HEK293 (cell line): ENCODE results near the gene TRIM44.

ENCODE experiments used
- GLIS2 ChIP-seq: fragments of 450-650 bp; formaldehyde crosslinking; IDR thresholded peaks from 2 replicates; pipeline ENCODE4 v1.5.1; 2016; ENCODE audit warnings: missing biosample characterization, missing genetic modification characterization
- ZBTB21 ChIP-seq: fragments of 450-650 bp; formaldehyde crosslinking; IDR thresholded peaks from 2 replicates; pipeline ENCODE4 v1.5.1; 2017; ENCODE audit warnings: missing biosample characterization, missing genetic modification characterization
- ZNF514 ChIP-seq: fragments of 450-650 bp; formaldehyde crosslinking; IDR thresholded peaks from 2 replicates; pipeline ENCODE4 v1.5.1; 2016; ENCODE audit warnings: missing biosample characterization, missing genetic modification characterization
- ZNF549 ChIP-seq: fragments of 450-650 bp; IDR thresholded peaks from 2 replicates; pipeline ENCODE4 v1.5.1; 2018; ENCODE audit warnings: missing biosample characterization, missing genetic modification characterization, mild to moderate bottlenecking, inconsistent platforms, moderate library complexity
- ZNF555 ChIP-seq: fragments of 450-650 bp; formaldehyde crosslinking; conservative IDR thresholded peaks from 2 replicates; pipeline ENCODE4 v1.5.1; 2017; ENCODE audit warnings: missing biosample characterization, mild to moderate bottlenecking, missing genetic modification characterization, inconsistent platforms
- ZNF670 ChIP-seq: fragments of 450-650 bp; formaldehyde crosslinking; IDR thresholded peaks from 2 replicates; pipeline ENCODE4 v1.5.1; 2016; ENCODE audit warnings: missing biosample characterization, missing genetic modification characterization, low read depth
- ZNF707 ChIP-seq: fragments of 450-650 bp; formaldehyde crosslinking; IDR thresholded peaks from 2 replicates; pipeline ENCODE4 v1.5.1; 2016; ENCODE audit warnings: missing biosample characterization, missing genetic modification characterization
- ZNF791 ChIP-seq: fragments of 450-650 bp; formaldehyde crosslinking; IDR thresholded peaks from 2 replicates; pipeline ENCODE4 v1.5.1; 2016; ENCODE audit warnings: missing biosample characterization, missing genetic modification characterization
- TF ChIP-seq, protein P1 (sequence below): fragments of 450-650 bp; formaldehyde crosslinking; IDR thresholded peaks from 2 replicates; pipeline ENCODE4 v1.5.1; 2016; ENCODE audit warnings: missing biosample characterization, missing genetic modification characterization
- TF ChIP-seq, protein P2 (sequence below): fragments of 450-650 bp; formaldehyde crosslinking; IDR thresholded peaks from 2 replicates; pipeline ENCODE4 v1.5.1; 2016; ENCODE audit warnings: missing biosample characterization, missing genetic modification characterization

DNA sequence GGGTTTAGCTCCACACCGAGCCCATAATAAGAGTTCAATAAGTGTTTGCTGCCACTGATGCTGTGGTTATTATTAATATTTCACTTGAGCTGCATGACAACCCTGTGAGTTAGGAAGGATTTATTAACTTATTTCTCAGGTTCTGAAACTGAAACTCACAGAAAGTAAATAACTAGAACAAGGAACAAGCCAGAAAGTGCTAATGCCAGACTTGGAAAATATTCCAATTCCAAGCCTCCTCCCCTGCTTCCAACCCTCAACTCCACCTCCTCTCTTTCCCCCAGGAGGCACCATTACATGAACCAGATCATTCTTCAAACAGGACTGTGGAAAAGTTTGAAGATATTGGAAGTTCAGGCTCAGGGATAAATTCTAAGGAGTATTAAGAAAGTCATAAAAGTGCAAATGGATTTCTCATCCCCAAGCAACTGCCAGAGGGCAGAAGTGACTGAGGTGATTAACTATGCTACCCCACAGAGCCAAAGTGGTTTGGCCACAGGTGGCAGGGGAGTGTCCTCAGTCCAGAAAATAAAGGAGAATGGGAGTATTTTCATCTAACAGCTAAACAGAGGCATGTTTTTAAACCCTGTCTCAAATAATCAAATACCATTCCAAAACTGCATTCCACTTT, 47.5 kb upstream of the TRIM44 start:
- TF ChIP-seq, protein P1, sequence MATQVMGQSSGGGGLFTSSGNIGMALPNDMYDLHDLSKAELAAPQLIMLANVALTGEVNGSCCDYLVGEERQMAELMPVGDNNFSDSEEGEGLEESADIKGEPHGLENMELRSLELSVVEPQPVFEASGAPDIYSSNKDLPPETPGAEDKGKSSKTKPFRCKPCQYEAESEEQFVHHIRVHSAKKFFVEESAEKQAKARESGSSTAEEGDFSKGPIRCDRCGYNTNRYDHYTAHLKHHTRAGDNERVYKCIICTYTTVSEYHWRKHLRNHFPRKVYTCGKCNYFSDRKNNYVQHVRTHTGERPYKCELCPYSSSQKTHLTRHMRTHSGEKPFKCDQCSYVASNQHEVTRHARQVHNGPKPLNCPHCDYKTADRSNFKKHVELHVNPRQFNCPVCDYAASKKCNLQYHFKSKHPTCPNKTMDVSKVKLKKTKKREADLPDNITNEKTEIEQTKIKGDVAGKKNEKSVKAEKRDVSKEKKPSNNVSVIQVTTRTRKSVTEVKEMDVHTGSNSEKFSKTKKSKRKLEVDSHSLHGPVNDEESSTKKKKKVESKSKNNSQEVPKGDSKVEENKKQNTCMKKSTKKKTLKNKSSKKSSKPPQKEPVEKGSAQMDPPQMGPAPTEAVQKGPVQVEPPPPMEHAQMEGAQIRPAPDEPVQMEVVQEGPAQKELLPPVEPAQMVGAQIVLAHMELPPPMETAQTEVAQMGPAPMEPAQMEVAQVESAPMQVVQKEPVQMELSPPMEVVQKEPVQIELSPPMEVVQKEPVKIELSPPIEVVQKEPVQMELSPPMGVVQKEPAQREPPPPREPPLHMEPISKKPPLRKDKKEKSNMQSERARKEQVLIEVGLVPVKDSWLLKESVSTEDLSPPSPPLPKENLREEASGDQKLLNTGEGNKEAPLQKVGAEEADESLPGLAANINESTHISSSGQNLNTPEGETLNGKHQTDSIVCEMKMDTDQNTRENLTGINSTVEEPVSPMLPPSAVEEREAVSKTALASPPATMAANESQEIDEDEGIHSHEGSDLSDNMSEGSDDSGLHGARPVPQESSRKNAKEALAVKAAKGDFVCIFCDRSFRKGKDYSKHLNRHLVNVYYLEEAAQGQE (tag by site-specific recombination) = no peak
- TF ChIP-seq ZBTB21 (tag by site-specific recombination) (no peak), ZNF670 (tag by site-specific recombination) (no peak), ZNF707 (tag by site-specific recombination) (no peak), ZNF791 (tag by site-specific recombination) (no peak), ZNF549 (tag by site-specific recombination) (no peak), GLIS2 (tag by site-specific recombination) (no peak), ZNF514 (tag by site-specific recombination) (no peak), ZNF555 (no peak)
- TF ChIP-seq, protein P2, sequence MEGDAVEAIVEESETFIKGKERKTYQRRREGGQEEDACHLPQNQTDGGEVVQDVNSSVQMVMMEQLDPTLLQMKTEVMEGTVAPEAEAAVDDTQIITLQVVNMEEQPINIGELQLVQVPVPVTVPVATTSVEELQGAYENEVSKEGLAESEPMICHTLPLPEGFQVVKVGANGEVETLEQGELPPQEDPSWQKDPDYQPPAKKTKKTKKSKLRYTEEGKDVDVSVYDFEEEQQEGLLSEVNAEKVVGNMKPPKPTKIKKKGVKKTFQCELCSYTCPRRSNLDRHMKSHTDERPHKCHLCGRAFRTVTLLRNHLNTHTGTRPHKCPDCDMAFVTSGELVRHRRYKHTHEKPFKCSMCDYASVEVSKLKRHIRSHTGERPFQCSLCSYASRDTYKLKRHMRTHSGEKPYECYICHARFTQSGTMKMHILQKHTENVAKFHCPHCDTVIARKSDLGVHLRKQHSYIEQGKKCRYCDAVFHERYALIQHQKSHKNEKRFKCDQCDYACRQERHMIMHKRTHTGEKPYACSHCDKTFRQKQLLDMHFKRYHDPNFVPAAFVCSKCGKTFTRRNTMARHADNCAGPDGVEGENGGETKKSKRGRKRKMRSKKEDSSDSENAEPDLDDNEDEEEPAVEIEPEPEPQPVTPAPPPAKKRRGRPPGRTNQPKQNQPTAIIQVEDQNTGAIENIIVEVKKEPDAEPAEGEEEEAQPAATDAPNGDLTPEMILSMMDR = no peak
